Endothelial cell of hepatic sinusoid (primary cell): ENCODE results near the gene GALNT3.

ENCODE experiments used
- in situ Hi-C: cut with HindIII; loops from 2 replicates; pipeline ENCODE4 v1.10.0; 2017; ENCODE audit warnings: low sequenced_read_pairs

GALNT3 gene

GRCh38 chr2:165796819-165797530, 2.9 kb upstream of the GALNT3 start:
- in situ Hi-C loops = no loop called here

GRCh38 chr2:165796129-165796528, 2.1 kb upstream of the GALNT3 start:
- in situ Hi-C loops = no loop called here

GRCh38 chr2:165795011-165795410, 964 bp upstream of the GALNT3 start:
- in situ Hi-C loops = no loop called here

- in situ Hi-C loops = no loop called here
Measured at GRCh38 chr2:165794536-165794928, 485 bp upstream of the GALNT3 start.

GRCh38 chr2:165793161-165793778, 777 bp downstream of the GALNT3 start:
- in situ Hi-C loops = no loop called here

- in situ Hi-C loops = no loop called here
Measured at GRCh38 chr2:165792104-165792454, 2.0 kb downstream of the GALNT3 start.

GRCh38 chr2:165791421-165792103, 2.5 kb downstream of the GALNT3 start:
- in situ Hi-C loops = no loop called here

- in situ Hi-C loops = no loop called here
Measured at GRCh38 chr2:165790466-165790865, 3.6 kb downstream of the GALNT3 start.

GRCh38 chr2:165787334-165787733, 6.7 kb downstream of the GALNT3 start:
- in situ Hi-C loops = no loop called here

GRCh38 chr2:165779706-165780105, 14.3 kb downstream of the GALNT3 start:
- in situ Hi-C loops = no loop called here

GRCh38 chr2:165778653-165779451, 15.2 kb downstream of the GALNT3 start:
- in situ Hi-C loops = no loop called here

- in situ Hi-C loops = no loop called here
Measured at GRCh38 chr2:165778187-165778556, 15.9 kb downstream of the GALNT3 start.

GRCh38 chr2:165777522-165778186, 16.4 kb downstream of the GALNT3 start:
- in situ Hi-C loops = no loop called here

- in situ Hi-C loops = no loop called here
Measured at GRCh38 chr2:165776796-165777195, 17.3 kb downstream of the GALNT3 start.

- in situ Hi-C loops = no loop called here
Measured at GRCh38 chr2:165776013-165776412, 18.0 kb downstream of the GALNT3 start.

- in situ Hi-C loops = no loop called here
Measured at GRCh38 chr2:165773684-165774083, 20.4 kb downstream of the GALNT3 start.

GRCh38 chr2:165772183-165772582, 21.9 kb downstream of the GALNT3 start:
- in situ Hi-C loops = no loop called here

- in situ Hi-C loops = no loop called here
Measured at GRCh38 chr2:165766326-165766927, 27.6 kb downstream of the GALNT3 start.

- in situ Hi-C loops = no loop called here
Measured at GRCh38 chr2:165762723-165763122, 31.3 kb downstream of the GALNT3 start.

GRCh38 chr2:165757906-165758675, 36.0 kb downstream of the GALNT3 start:
- in situ Hi-C loops = no loop called here
